ENCODE results near the gene DTX3. TPM values are rescaled to one million over a fixed set of nuclear protein-coding genes. Genes with fewer than 3 reads are reported as not detected.

Gene DTX3
- total and polyA plus RNA-seq, 10 donors = 13.7 to 30.7 (median 21.6) TPM

- peak overlapping the region; percentile 5 to 67 (median 36) for H3K4me3 ChIP-seq
These were observed 17.1 kb downstream of the DTX3 start for GRCh38 chr12:57621497-57622292.

GRCh38 chr12:57622293-57623245 is 17.9 kb downstream of the DTX3 start:
- Histone ChIP-seq H3K27ac (no peak overlapping the region), H3K4me1 (peaks cover 18 to 41% (median 34%) of the 10 kb centered on the region in 6 donors), H3K27me3 (replicated peaks in 1 of 7) (peaks cover 9 to 100% (median 83%) of the 10 kb centered on the region in 7 donors), H3K4me3 (no peak overlapping the region), H3K9me3 (no peaks in the 10 kb centered on the region), H3K36me3 (no peaks in the 10 kb centered on the region)
- 75 to 83% (median 78%) methylated on average over 9 of the region's 9 CpGs for WGBS, 5 donors
- DNase-seq = no peak
- intact Hi-C loops (cut with DNase I; ENCODE audit: low total_unique reads) = loop anchor here (5.0 kb wide), 1 partner anchor 40 kb away; no protein-coding TSS in a partner anchor
- no peak for TF ChIP-seq CTCF (IDR thresholded peaks at IDR 0.05 in 8 of 11, conservative IDR thresholded peaks at IDR 0.05 in 3 of 11)
- TF ChIP-seq POLR2A (IDR thresholded peaks at IDR 0.05) = no peak
- TF ChIP-seq POLR2AphosphoS5 (IDR thresholded peaks at IDR 0.05) = no peak

More at GRCh38 chr12:57621497-57622292, 17.1 kb downstream of the DTX3 start:
- peaks cover 18 to 35% (median 28%) of the 10 kb centered on the region in 6 donors for H3K4me1 ChIP-seq
- no peaks in the 10 kb centered on the region for H3K9me3 ChIP-seq
- H3K27me3 ChIP-seq (replicated peaks in 1 of 7) = peaks cover 7 to 100% (median 76%) of the 10 kb centered on the region in 7 donors
- 2 to 3% (median 2%) methylated on average over 24 to 49 of the region's 49 CpGs for WGBS, 5 donors
- H3K36me3 ChIP-seq = no peaks in the 10 kb centered on the region
- DNase-seq = peak; percentile 88
- intact Hi-C loops (cut with DNase I; ENCODE audit: low total_unique reads) = loop anchor here (5.0 kb wide), 1 partner anchor 39 kb away; no protein-coding TSS in a partner anchor
- no peak for TF ChIP-seq POLR2A (IDR thresholded peaks at IDR 0.05)
- peak; percentile 40 to 92 (median 86) for TF ChIP-seq CTCF (IDR thresholded peaks at IDR 0.05 in 8 of 11, conservative IDR thresholded peaks at IDR 0.05 in 3 of 11)
- TF ChIP-seq POLR2AphosphoS5 (IDR thresholded peaks at IDR 0.05) = peak in 2 of 3 donors; percentile 32 to 59
- H3K27ac ChIP-seq = no peak overlapping the region

- TF ChIP-seq CTCF (IDR thresholded peaks at IDR 0.05 in 8 of 11, conservative IDR thresholded peaks at IDR 0.05 in 3 of 11) = no peak
- no peak for TF ChIP-seq POLR2A (IDR thresholded peaks at IDR 0.05)
- no peak for TF ChIP-seq POLR2AphosphoS5 (IDR thresholded peaks at IDR 0.05)
- H3K27me3 ChIP-seq (replicated peaks in 1 of 7) = peaks cover 15 to 100% (median 88%) of the 10 kb centered on the region in 7 donors
- peaks cover 18 to 49% (median 42%) of the 10 kb centered on the region in 6 donors for H3K4me1 ChIP-seq
- WGBS, 5 donors = 55 to 72% (median 61%) methylated on average over 2 of the region's 2 CpGs
- no peak overlapping the region for H3K27ac ChIP-seq
- no peaks in the 10 kb centered on the region for H3K36me3 ChIP-seq
- intact Hi-C loops (cut with DNase I; ENCODE audit: low total_unique reads) = loop anchor here (5.0 kb wide), 1 partner anchor 41 kb away; no protein-coding TSS in a partner anchor
- H3K9me3 ChIP-seq = no peaks in the 10 kb centered on the region
- H3K4me3 ChIP-seq = no peak overlapping the region
- DNase-seq = no peak
These were observed 18.8 kb downstream of the DTX3 start for GRCh38 chr12:57623385-57623784.
